Mesothelial cell of epicardium (in vitro differentiated cells): ENCODE data around the gene HHATL. TPM values are rescaled to one million over a fixed set of nuclear protein-coding genes. Genes with fewer than 3 reads are reported as not detected.
A peak's percentile ranks its signal among the peaks of the same experiment; 100 is the strongest.

Experiments used
- DNase-seq, 2 experiments: peaks; one replicate each; pipeline ENCODE4 v3.0.0; 2021; ENCODE audit warnings: low spot score in 2 of 2; ENCODE audit not compliant: unreplicated experiment in 2 of 2
- H3K27ac Mint-ChIP-seq: 2 replicates; pipeline ENCODE4 v1.8.0; 2021; ENCODE audit warnings: mixed read lengths
- H3K27me3 Mint-ChIP-seq: 2 replicates; pipeline ENCODE4 v1.8.0; 2021; ENCODE audit warnings: low read depth, mixed read lengths
- H3K36me3 Mint-ChIP-seq: 2 replicates; pipeline ENCODE4 v1.8.0; 2021; ENCODE audit warnings: mixed read lengths
- H3K4me1 Mint-ChIP-seq: 2 replicates; pipeline ENCODE4 v1.8.0; 2021; ENCODE audit warnings: mixed read lengths
- H3K4me3 Mint-ChIP-seq: 2 replicates; pipeline ENCODE4 v1.8.0; 2021; ENCODE audit warnings: mild to moderate bottlenecking, moderate library complexity, mixed read lengths
- H3K9me3 Mint-ChIP-seq: 2 replicates; pipeline ENCODE4 v1.8.0; 2021; ENCODE audit warnings: mixed read lengths
- CTCF ChIP-seq: fragments of 200-600 bp; sonication (generic); IDR thresholded peaks from one replicate; pipeline ENCODE4 v1.5.0; 2021; ENCODE audit warnings: antibody characterized with exemption; ENCODE audit not compliant: unreplicated experiment
- total RNA-seq: library from RNA; stranded (reverse); gene quantifications from 3 replicates; pipeline ENCODE4 v1.2.1, GENCODE V29; 2021

The HHATL gene
- total RNA-seq, 1 donor from 2014 or later = not detected

GRCh38 chr3:42684632-42685362 lies 17.8 kb downstream of the HHATL start:
- H3K4me3 Mint-ChIP-seq = no peak overlapping the region
- H3K9me3 Mint-ChIP-seq = no peaks in the 10 kb centered on the region
- no peaks in the 10 kb centered on the region for H3K4me1 Mint-ChIP-seq
- peaks cover 10% of the 10 kb centered on the region for H3K27me3 Mint-ChIP-seq
- H3K36me3 Mint-ChIP-seq = no peaks in the 10 kb centered on the region
- no peak overlapping the region for H3K27ac Mint-ChIP-seq
- TF ChIP-seq CTCF = no peak
- no peak for DNase-seq

GRCh38 chr3:42683875-42684598 lies 18.6 kb downstream of the HHATL start:
- H3K4me3 Mint-ChIP-seq = no peak overlapping the region
- peak overlapping the region; percentile 82 for H3K27ac Mint-ChIP-seq
- H3K36me3 Mint-ChIP-seq = no peaks in the 10 kb centered on the region
- no peak for TF ChIP-seq CTCF
- peaks cover 6% of the 10 kb centered on the region for H3K27me3 Mint-ChIP-seq
- H3K9me3 Mint-ChIP-seq = peaks cover 1% of the 10 kb centered on the region
- H3K4me1 Mint-ChIP-seq = no peaks in the 10 kb centered on the region
- no peak for DNase-seq

GRCh38 chr3:42682301-42683070 lies 20.1 kb downstream of the HHATL start:
- Mint-ChIP-seq H3K27me3 (peaks cover 5% of the 10 kb centered on the region), H3K4me1 (no peaks in the 10 kb centered on the region), H3K27ac (no peak overlapping the region), H3K4me3 (no peak overlapping the region), H3K9me3 (peaks cover 10% of the 10 kb centered on the region), H3K36me3 (no peaks in the 10 kb centered on the region)
- TF ChIP-seq CTCF = no peak
- no peak for DNase-seq

- H3K4me3 Mint-ChIP-seq = no peak overlapping the region
- H3K4me1 Mint-ChIP-seq = no peaks in the 10 kb centered on the region
- no peak overlapping the region for H3K27ac Mint-ChIP-seq
- DNase-seq = no peak
- no peak for TF ChIP-seq CTCF
- peaks cover 5% of the 10 kb centered on the region for H3K27me3 Mint-ChIP-seq
- no peaks in the 10 kb centered on the region for H3K36me3 Mint-ChIP-seq
- peaks cover 20% of the 10 kb centered on the region for H3K9me3 Mint-ChIP-seq
Observed at GRCh38 chr3:42681361-42682038, 21.1 kb downstream of the HHATL start.

GRCh38 chr3:42680806-42681205 lies 21.8 kb downstream of the HHATL start:
- TF ChIP-seq CTCF = no peak
- Mint-ChIP-seq H3K27me3 (peaks cover 5% of the 10 kb centered on the region), H3K4me3 (no peak overlapping the region), H3K27ac (no peak overlapping the region), H3K4me1 (no peaks in the 10 kb centered on the region), H3K36me3 (no peaks in the 10 kb centered on the region), H3K9me3 (peaks cover 27% of the 10 kb centered on the region)
- no peak for DNase-seq
